Colonic mucosa (tissue), 4 donors: ENCODE measurements around the gene CNN3. TPM values are rescaled to one million over a fixed set of nuclear protein-coding genes. Genes with fewer than 3 reads are reported as not detected.

Experiments used
- DNase-seq: peaks from one replicate; pipeline ENCODE4 v3.0.0-alpha.2; 2020
- H3K27ac ChIP-seq: fragments of 200-600 bp; one replicate; pipeline ENCODE4 v1.8.0; 2021
- H3K27me3 ChIP-seq: fragments of 200-600 bp; one replicate; pipeline ENCODE4 v1.8.0; 2021
- H3K36me3 ChIP-seq: fragments of 200-600 bp; one replicate; pipeline ENCODE4 v1.8.0; 2021
- H3K4me1 ChIP-seq: fragments of 200-600 bp; one replicate; pipeline ENCODE4 v1.8.0; 2021; ENCODE audit warnings: mild to moderate bottlenecking
- H3K4me3 ChIP-seq: fragments of 200-600 bp; one replicate; pipeline ENCODE4 v1.8.0; 2021
- H3K9ac ChIP-seq, 2 donors: one replicate each; pipeline ENCODE4 v1.7.0; 2013; ENCODE audit warnings: control low read depth in 2 of 2, low read depth in 2 of 2, low read length in 2 of 2
- H3K9me3 ChIP-seq: fragments of 200-600 bp; one replicate; pipeline ENCODE4 v1.8.0; 2021
- CTCF ChIP-seq: fragments of 200-600 bp; IDR thresholded peaks from one replicate; pipeline ENCODE4 v1.8.0; 2022; ENCODE audit warnings: antibody characterized with exemption, mild to moderate bottlenecking
- intact Hi-C: fragments of 100-400 bp; cut with DNase I; formaldehyde crosslinking; loops from one replicate; pipeline ENCODE4 v1.14.1; 2022
- total RNA-seq, 2 donors: library from RNA; stranded (reverse); fragmentation: NEBNext Ultra II Directional in 1 of 2; extraction: Animal tissue kit (Norgen Biotek cat#: 25700) in 1 of 2; gene quantifications; one replicate each; pipeline ENCODE4 v1.2.1, GENCODE V29; 2021
- donor health status: healthy.
- donor health status: DM: no; HTN: no; CAD: no.
- donor health status: DM: no; HTN: no; CAD: no.

CNN3 gene
- total RNA-seq, 2 donors from 2014 or later = 117 to 164 TPM

GRCh38 chr1:94934551-94934950 lies 7.6 kb upstream of the CNN3 start:
- no peak overlapping the region for H3K4me3 ChIP-seq
- intact Hi-C loops = no loop called here
- no peak for TF ChIP-seq CTCF
- no peak overlapping the region for H3K9ac ChIP-seq
- no peaks in the 10 kb centered on the region for H3K9me3 ChIP-seq
- H3K27me3 ChIP-seq = no peaks in the 10 kb centered on the region
- no peaks in the 10 kb centered on the region for H3K4me1 ChIP-seq
- H3K36me3 ChIP-seq = no peaks in the 10 kb centered on the region
- no peak overlapping the region for H3K27ac ChIP-seq
- no peak for DNase-seq

GRCh38 chr1:94931254-94931841 lies 4.4 kb upstream of the CNN3 start:
- no peaks in the 10 kb centered on the region for H3K4me1 ChIP-seq
- TF ChIP-seq CTCF = no peak
- no peaks in the 10 kb centered on the region for H3K36me3 ChIP-seq
- H3K4me3 ChIP-seq = no peak overlapping the region
- no peak overlapping the region for H3K9ac ChIP-seq
- DNase-seq = no peak
- intact Hi-C loops = no loop called here
- no peaks in the 10 kb centered on the region for H3K27me3 ChIP-seq
- no peaks in the 10 kb centered on the region for H3K9me3 ChIP-seq
- H3K27ac ChIP-seq = no peak overlapping the region

GRCh38 chr1:94929351-94930217 lies 2.7 kb upstream of the CNN3 start:
- peak overlapping the region; percentile 98 for H3K27ac ChIP-seq
- TF ChIP-seq CTCF = no peak
- H3K9ac ChIP-seq = peak overlapping the region; percentile 33 to 77
- H3K4me1 ChIP-seq = no peaks in the 10 kb centered on the region
- H3K9me3 ChIP-seq = no peaks in the 10 kb centered on the region
- H3K36me3 ChIP-seq = no peaks in the 10 kb centered on the region
- DNase-seq = peak; percentile 75
- no peaks in the 10 kb centered on the region for H3K27me3 ChIP-seq
- peak overlapping the region; percentile 6 for H3K4me3 ChIP-seq
- intact Hi-C loops = loop anchor here (5.0 kb wide), 1 partner anchor 67 kb away; no protein-coding TSS in a partner anchor

DNA sequence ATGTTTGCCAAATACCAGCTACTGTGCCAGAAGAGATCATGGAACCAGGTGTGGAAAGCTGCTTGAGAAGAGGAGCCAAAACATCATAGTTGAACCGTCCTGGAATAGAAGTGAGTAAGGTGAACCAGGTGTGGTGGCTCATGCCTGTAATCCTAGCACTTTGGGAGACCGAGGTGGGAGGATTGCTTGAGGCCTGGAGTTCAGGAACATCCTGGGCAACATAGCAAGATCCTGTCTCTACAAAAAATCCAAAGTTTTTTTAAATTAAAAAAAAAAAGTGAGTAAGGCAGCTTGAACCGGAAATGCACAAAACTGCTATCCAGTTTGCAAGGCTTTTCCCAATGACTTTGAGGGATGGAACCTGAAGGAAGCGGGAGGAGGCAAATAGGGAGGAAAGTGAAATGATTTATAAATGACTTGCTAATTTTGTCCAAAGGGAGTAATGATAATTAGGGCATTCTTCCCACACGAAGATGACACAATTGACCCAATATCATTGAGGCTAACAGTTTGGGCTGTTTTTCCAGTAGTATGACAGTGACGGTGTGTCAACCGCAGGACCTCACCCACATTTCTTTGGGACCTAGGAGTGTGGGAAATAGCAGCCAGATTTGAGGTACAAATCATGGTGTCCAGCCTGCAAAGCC lies 1.5 kb upstream of the CNN3 start:
- no peaks in the 10 kb centered on the region for H3K27me3 ChIP-seq
- peak overlapping the region; percentile 74 for H3K4me3 ChIP-seq
- H3K36me3 ChIP-seq = no peaks in the 10 kb centered on the region
- peak overlapping the region in 1 of 2 donors; percentile 78 for H3K9ac ChIP-seq
- H3K9me3 ChIP-seq = no peaks in the 10 kb centered on the region
- no peak for TF ChIP-seq CTCF
- intact Hi-C loops = loop anchor here (5.0 kb wide), 1 partner anchor 66 kb away; no protein-coding TSS in a partner anchor
- no peak for DNase-seq
- no peaks in the 10 kb centered on the region for H3K4me1 ChIP-seq
- peak overlapping the region; percentile 98 for H3K27ac ChIP-seq

GRCh38 chr1:94927405-94928175 lies 680 bp upstream of the CNN3 start:
- no peaks in the 10 kb centered on the region for H3K4me1 ChIP-seq
- H3K9ac ChIP-seq = peak overlapping the region; percentile 74 to 78
- no peak for TF ChIP-seq CTCF
- H3K4me3 ChIP-seq = peak overlapping the region; percentile 74
- no peaks in the 10 kb centered on the region for H3K36me3 ChIP-seq
- no peaks in the 10 kb centered on the region for H3K27me3 ChIP-seq
- H3K27ac ChIP-seq = peak overlapping the region; percentile 98
- peak; percentile 71 for DNase-seq
- no peaks in the 10 kb centered on the region for H3K9me3 ChIP-seq
- intact Hi-C loops = loop anchor here (5.0 kb wide), 1 partner anchor 65 kb away; no protein-coding TSS in a partner anchor
